NCI-H2227 (cell line): ENCODE measurements around the gene HSPBP1.
"Not testable (repeated sequence)": the region's sequence is repeated elsewhere in the genome, so short reads cannot be mapped to it uniquely, and the experiment has no call there.

Experiments
- DNase-seq: peaks from one replicate; lab custom pipeline; 2025; ENCODE audit not compliant: unreplicated experiment; lab: John Stamatoyannopoulos, UW

Gene HSPBP1

GRCh38 chr19:55279770-55280643 is at the start of gene HSPBP1:
Gene HSPBP1 (minus strand): TSS chr19:55280110. CDS start chr19:55279608, 502 bp downstream.
- DNase-seq: peak; percentile 100

DNA sequence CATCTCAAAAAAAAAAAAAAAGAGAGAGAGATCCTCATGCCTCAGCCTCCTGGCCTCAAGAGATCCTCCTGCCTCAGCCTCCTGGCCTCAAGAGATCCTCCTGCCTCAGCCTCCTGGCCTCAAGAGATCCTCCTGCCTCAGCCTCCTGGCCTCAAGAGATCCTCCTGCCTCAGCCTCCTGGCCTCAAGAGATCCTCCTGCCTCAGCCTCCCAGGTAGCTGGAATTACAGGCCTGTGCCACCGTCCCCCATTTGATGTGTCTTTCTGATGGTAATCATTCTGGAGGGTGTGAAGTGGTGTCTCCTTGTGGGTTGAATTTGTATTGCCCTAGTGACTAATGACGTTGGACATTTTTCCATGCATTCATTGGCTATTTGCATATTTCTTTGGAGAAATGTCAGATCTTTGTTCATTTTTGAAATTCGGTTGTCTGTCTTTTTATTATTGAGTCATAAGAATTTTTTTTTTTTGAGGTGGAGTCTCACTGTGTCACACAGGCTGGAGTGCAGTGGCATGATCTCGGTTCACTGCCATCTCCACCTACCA is 48.9 kb upstream of the HSPBP1 start:
- not testable (repeated sequence) for DNase-seq

DNA sequence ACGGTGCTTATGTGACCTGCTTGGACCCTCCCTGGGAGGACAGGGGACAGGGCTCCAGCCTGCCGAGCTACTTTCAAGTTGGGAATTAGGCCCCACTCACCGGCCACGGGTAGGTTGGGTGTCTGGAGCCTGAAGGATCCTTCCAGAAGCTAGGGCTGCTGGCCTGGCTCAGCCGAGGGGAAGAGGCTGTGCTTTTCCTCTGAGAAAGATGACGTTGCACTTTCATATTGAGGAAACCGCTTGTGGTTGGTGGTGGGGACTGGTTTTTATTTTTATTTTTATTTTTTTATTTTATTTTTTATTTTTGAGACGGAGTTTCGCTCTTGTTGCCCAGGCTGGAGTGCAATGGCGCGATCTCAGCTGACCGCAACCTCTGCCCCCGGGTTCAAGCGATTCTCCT is 45.3 kb upstream of the HSPBP1 start, which contains the start of gene TMEM150B:
Gene TMEM150B, minus strand, starts transcription at position 170 of the 400 bp plus-strand sequence. CDS start 4,305 bp downstream, outside the sequence.
- no peak for DNase-seq

DNA sequence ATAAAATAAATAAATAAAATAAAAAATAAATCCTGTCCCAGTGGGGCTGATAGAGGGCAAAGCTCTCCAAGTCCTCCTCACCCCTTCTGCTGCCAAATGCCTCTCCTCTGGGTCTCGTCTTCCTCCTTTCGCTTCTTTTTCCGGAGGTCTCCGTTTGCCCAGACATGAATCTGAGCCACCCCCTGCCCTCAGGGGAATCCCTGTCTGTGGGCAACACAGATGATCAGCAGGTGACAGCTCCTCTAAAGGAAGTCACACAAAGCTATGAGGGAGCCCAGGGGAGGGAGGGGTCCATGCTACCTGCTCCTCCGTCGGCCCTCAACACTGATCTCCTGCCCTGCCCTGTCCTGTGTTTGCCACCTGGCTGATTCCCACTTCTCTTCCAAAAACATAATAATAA is 44.8 kb upstream of the HSPBP1 start:
- no peak for DNase-seq

GRCh38 chr19:55322204-55322885 is 42.4 kb upstream of the HSPBP1 start:
- no peak for DNase-seq

DNA sequence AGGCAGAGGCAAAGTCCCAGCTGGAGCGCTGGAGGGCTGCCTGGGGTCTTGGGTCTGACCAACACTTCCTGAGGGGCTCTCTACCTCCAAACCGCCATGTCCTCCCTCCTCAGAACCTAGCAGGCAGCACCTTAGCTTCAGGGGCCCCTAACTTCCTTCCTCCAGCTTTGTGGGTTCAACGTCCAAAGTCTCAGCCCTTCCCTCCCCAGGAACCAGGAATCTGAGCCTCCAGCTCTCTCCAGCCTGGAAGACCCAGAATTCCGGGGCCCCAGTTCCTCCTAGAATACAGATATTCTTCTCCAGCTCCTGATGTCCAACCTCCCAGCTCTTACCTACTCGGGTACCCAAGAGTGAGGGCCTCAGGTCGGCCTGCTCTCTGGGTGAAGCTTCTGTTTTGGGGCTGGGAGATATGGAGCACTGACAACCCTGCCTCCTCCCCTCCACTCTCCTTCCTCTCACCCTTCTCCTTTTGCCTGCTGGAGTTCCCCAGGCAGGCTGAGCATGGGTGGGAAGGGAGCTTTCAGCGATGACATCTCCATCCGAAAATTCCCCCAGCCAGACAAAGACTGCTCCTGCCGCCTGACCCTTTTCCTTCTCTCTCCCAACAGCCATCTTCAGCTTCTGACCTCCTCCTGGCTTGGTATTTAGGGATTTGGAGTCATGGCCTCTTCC is 41.7 kb upstream of the HSPBP1 start:
- no peak for DNase-seq

DNA sequence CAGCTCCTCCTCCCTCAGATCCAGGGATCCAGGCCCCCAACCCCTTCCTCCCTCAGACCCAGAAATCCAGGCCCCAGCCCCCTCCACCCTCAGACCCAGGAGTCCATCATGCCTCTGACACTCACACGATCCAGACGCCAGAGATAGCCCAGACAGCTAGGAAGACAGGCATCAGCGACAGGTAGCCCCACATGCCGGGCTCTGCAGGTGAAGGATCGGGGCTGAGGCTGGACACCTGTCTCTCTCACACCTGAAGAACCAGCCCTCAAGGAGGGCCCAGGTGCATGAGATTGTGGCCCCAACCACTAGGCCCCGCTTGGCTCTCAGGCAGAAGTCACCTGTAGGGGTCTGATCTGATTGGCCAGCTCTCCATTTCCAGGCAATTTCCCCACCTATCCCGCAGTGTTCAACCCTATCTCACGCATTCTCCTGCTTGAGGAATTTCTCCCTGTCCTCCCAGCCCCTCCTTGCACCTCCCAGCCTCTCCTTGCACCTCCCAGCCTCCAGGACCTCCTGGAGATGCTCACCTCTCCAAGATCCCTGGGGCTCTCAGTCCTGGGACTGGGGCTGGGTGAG is 41.0 kb upstream of the HSPBP1 start:
- DNase-seq: no peak

- peak; percentile 93 for DNase-seq
Measured at GRCh38 chr19:55319785-55320184, 39.9 kb upstream of the HSPBP1 start.

- DNase-seq: no peak
Measured at GRCh38 chr19:55316646-55317045, 36.7 kb upstream of the HSPBP1 start.

DNA sequence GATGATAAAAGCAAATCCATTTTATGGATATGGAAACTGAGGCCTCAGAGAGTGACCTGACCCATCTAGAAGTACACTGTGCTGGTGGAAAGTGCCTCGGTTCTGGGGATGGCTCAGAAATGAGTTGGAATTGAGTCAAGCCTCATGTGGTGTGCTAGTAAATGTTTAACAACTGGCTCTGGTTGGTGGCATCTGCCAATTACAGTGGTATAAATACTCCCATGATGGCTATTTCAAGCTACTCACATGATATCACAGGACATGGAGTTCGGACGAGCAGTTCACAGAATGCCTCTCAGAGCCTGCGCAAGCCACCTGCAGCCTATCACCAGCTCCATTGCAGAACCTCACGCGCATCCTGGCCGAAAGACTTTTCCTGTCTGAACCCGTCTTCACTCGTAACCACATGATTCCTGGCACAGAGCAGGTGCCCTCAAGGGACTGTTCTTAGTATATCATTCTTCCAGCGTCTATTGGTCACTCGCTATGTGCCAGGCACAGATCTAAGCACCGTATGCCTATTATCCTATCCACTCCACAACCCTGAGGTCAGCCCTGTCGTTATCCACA is 36.1 kb upstream of the HSPBP1 start:
- DNase-seq: no peak

- no peak for DNase-seq
Measured at GRCh38 chr19:55314396-55314795, 34.5 kb upstream of the HSPBP1 start.

- no peak for DNase-seq
Measured at GRCh38 chr19:55312621-55313512, 33.0 kb upstream of the HSPBP1 start.

DNA sequence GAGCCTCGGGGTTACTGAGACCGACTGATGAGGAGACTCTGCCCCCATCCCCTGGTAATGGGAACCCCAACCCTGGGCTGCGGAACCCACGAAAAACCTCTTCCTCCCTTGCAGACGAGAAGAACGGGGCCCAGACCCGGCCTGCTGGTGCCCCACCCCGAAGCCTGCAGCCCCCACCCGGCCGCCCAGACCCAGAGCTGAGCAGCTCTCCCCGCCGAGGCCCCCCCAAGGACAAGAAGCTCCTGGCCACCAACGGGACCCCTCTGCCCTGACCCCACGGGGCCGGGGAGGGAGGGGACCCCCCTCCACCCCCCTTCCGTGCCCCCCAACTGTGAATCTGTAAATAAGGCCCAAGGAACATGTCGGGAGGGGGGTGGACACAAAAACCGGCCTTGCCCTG is 31.9 kb upstream of the HSPBP1 start:
- no peak for DNase-seq

DNA sequence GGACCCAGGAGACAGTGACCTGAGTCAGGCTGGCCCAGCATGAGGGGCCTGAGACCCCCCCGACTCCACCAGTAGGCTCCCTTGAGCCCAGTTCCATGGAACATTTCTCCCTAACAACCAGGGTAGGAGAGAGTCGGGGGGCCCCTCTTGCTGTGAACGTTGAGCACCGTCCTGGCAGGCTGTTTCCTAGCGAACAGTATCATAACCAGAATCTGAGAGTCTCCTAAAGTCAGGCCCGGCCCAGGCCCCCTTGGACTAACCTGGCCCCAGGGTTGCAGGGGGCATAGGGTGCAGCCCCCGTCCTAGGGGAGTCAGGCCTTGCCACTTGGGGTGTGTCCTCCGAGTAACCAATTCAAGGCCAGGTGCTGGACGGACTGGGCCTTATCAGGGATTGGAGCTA is 31.5 kb upstream of the HSPBP1 start:
- DNase-seq: no peak

DNA sequence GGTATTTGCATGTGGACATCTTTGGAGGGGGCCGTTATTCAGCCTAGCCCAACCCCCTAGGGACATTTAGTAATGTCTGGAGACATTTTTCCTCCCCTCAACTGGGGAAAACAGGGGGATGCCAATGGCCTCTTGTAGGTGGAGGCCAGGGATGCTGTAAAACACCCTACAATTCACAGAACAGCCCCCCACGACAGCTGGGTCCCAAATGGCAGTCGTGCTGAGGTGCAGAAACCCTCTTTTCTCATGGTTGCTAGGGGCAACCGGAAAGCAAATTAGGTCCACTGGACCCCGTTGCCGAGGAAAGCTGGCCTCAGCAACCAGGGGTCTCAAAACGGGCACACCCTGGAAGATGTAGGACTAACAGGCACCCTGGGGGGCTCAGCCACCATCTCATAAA is 30.6 kb upstream of the HSPBP1 start:
- no peak for DNase-seq

- no peak for DNase-seq
Measured at GRCh38 chr19:55309448-55309847, 29.5 kb upstream of the HSPBP1 start.

DNA sequence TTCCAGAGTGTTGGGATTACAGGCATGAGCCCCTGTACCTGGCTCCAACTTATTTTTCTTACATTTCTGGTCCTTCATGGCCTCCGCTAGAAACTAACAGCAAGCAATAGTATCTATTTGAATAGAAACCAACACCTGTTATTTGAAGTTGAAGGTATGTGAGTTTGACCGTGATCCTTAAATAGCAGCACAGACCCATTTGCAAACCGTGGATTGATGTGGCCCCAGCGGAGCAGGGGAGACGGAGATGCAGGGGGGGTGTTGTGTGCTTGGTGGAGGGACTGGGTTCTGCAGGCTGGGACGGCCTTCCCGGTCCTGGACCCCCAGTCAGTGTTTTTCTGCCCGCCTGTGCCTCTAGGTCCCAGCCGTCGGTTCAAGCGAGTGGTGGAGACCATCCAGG is 28.4 kb upstream of the HSPBP1 start:
- DNase-seq: no peak

DNA sequence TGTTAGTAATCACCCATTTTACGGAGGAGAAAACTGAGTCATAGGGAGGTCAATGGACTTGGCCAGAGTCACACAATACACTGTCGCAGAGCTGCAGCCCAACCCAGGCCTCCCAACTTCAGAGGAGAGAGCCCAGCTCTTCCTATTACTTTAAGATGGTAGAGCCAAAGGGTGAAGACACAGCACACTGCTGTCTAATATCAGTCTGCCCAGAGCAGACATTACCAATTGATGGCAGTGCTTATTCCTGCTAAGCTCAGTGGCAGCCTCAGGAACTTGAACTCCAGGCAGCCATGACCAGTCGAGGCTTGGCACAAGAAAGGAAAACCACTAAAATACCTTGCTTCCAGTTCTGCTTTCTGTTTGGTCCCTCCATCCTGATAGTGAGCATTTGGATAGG is 26.8 kb upstream of the HSPBP1 start:
- no peak for DNase-seq

- no peak for DNase-seq
Measured at GRCh38 chr19:55305983-55306562, 26.2 kb upstream of the HSPBP1 start.
